Epidermal melanocyte (primary cell): ENCODE results near the gene TSPAN4.
A peak's percentile ranks its signal among the peaks of the same experiment; 100 is the strongest.

Source experiments
- DNase-seq: peaks from one replicate; pipeline ENCODE4 v3.0.0; 2011; ENCODE audit warnings: low spot score; ENCODE audit not compliant: insufficient read length

TSPAN4 gene

GRCh38 chr11:908273-908672, 65.6 kb downstream of the TSPAN4 start:
- DNase-seq = no peak

GRCh38 chr11:909406-909805, 66.8 kb downstream of the TSPAN4 start:
- no peak for DNase-seq

GRCh38 chr11:910044-910588, 67.5 kb downstream of the TSPAN4 start:
- DNase-seq = no peak

- peak; percentile 97 for DNase-seq
These were observed 68.0 kb downstream of the TSPAN4 start, which contains the start of gene CHID1 for GRCh38 chr11:910589-911030. CHID1 (minus strand) TSS chr11:910810; CDS start chr11:904816, 5,994 bp downstream.

- no peak for DNase-seq
These were observed 68.6 kb downstream of the TSPAN4 start for GRCh38 chr11:911031-911889.

GRCh38 chr11:911890-912219, 69.2 kb downstream of the TSPAN4 start:
- DNase-seq = no peak

- no peak for DNase-seq
These were observed 69.6 kb downstream of the TSPAN4 start for GRCh38 chr11:912266-912665.

GRCh38 chr11:913043-913442, 70.4 kb downstream of the TSPAN4 start:
- no peak for DNase-seq

GRCh38 chr11:914204-914603, 71.6 kb downstream of the TSPAN4 start:
- no peak for DNase-seq

- no peak for DNase-seq
These were observed 72.3 kb downstream of the TSPAN4 start for GRCh38 chr11:914747-915501.
